ENCODE results near the gene RNF183.
"Not testable (repeated sequence)": the region's sequence is repeated elsewhere in the genome, so short reads cannot be mapped to it uniquely, and the experiment has no call there.

Gene RNF183

GRCh38 chr9:113298311-113298710 lies 4.9 kb downstream of the RNF183 start:
- no peak overlapping the region for H3K27ac ChIP-seq (ENCODE audit: low read length, poor library complexity, severe bottlenecking)
- no peak overlapping the region for H2BK5ac ChIP-seq (ENCODE audit: low read depth, low read length, poor library complexity, severe bottlenecking)
- no peak overlapping the region for H3K4me3 ChIP-seq (ENCODE audit: insufficient read depth in 1 of 2, low read depth in 1 of 2, low read length in 2 of 2)
- H3K4me1 ChIP-seq (ENCODE audit: control insufficient read depth, insufficient read depth, low read depth, low read length), result peaks cover 4% of the 10 kb centered on the region
- no peak overlapping the region for H4K8ac ChIP-seq (ENCODE audit: low read length)
- no peak overlapping the region for H2BK15ac ChIP-seq (ENCODE audit: low read depth, poor library complexity, severe bottlenecking)
- H4K91ac ChIP-seq (ENCODE audit: low read length), result no peak overlapping the region
- peaks cover 3 to 4% of the 10 kb centered on the region in 2 experiments for H3K36me3 ChIP-seq (ENCODE audit: control insufficient read depth in 1 of 2, insufficient read depth in 2 of 2, low read depth in 1 of 2, low read length in 2 of 2)
- no peak overlapping the region for H3K4ac ChIP-seq (ENCODE audit: low read depth in 1 of 2, low read length in 2 of 2)
- H3K27me3 ChIP-seq (ENCODE audit: control insufficient read depth in 1 of 2, insufficient read depth in 1 of 2, low read length in 2 of 2), result peaks cover 3 to 32% of the 10 kb centered on the region in 2 experiments
- H3K4me2 ChIP-seq (ENCODE audit: low read length, poor library complexity, severe bottlenecking), result no peak overlapping the region
- no peaks in the 10 kb centered on the region for H3K79me1 ChIP-seq (replicated peaks; ENCODE audit: low read length, poor library complexity, severe bottlenecking)
- H3K9me3 ChIP-seq (ENCODE audit: control insufficient read depth, low read length), result no peaks in the 10 kb centered on the region
- WGBS, result 94% methylated on average over 8 of the region's 8 CpGs
- H2BK12ac ChIP-seq (ENCODE audit: low read length in 2 of 2), result no peak overlapping the region
- no peak overlapping the region for H2BK120ac ChIP-seq (ENCODE audit: low read depth, low read length)
- H3K23ac ChIP-seq (ENCODE audit: low read length in 2 of 2), result no peak overlapping the region
- no peak overlapping the region for H3K9ac ChIP-seq (ENCODE audit: low read length)
- no peak overlapping the region for H3K18ac ChIP-seq (ENCODE audit: low read depth in 1 of 2, low read length in 2 of 2)
- no peak overlapping the region for H3K14ac ChIP-seq (ENCODE audit: low read length in 2 of 2)
- no peak for DNase-seq
- no peak overlapping the region for H2AK5ac ChIP-seq (ENCODE audit: low read length, severe bottlenecking)
- H2AFZ ChIP-seq (ENCODE audit: low read depth, low read length), result no peak overlapping the region

- Histone ChIP-seq H3K18ac (ENCODE audit: low read depth in 1 of 2, low read length in 2 of 2) (no peak overlapping the region), H2BK5ac (ENCODE audit: low read depth, low read length, poor library complexity, severe bottlenecking) (no peak overlapping the region), H3K79me1 (replicated peaks; ENCODE audit: low read length, poor library complexity, severe bottlenecking) (no peaks in the 10 kb centered on the region), H2BK12ac (ENCODE audit: low read length in 2 of 2) (no peak overlapping the region), H3K23ac (ENCODE audit: low read length in 2 of 2) (no peak overlapping the region), H4K8ac (ENCODE audit: low read length) (no peak overlapping the region), H3K4ac (ENCODE audit: low read depth in 1 of 2, low read length in 2 of 2) (no peak overlapping the region), H3K27ac (ENCODE audit: low read length, poor library complexity, severe bottlenecking) (no peak overlapping the region), H3K27me3 (ENCODE audit: control insufficient read depth in 1 of 2, insufficient read depth in 1 of 2, low read length in 2 of 2) (peaks cover 3 to 21% of the 10 kb centered on the region in 2 experiments), H3K4me2 (ENCODE audit: low read length, poor library complexity, severe bottlenecking) (no peak overlapping the region), H4K91ac (ENCODE audit: low read length) (no peak overlapping the region), H2AFZ (ENCODE audit: low read depth, low read length) (no peak overlapping the region), H3K14ac (ENCODE audit: low read length in 2 of 2) (no peak overlapping the region), H3K4me3 (ENCODE audit: insufficient read depth in 1 of 2, low read depth in 1 of 2, low read length in 2 of 2) (no peak overlapping the region), H3K9ac (ENCODE audit: low read length) (no peak overlapping the region), H2AK5ac (ENCODE audit: low read length, severe bottlenecking) (no peak overlapping the region), H2BK15ac (ENCODE audit: low read depth, poor library complexity, severe bottlenecking) (no peak overlapping the region), H3K9me3 (ENCODE audit: control insufficient read depth, low read length) (no peaks in the 10 kb centered on the region), H3K4me1 (ENCODE audit: control insufficient read depth, insufficient read depth, low read depth, low read length) (no peaks in the 10 kb centered on the region), H3K36me3 (ENCODE audit: control insufficient read depth in 1 of 2, insufficient read depth in 2 of 2, low read depth in 1 of 2, low read length in 2 of 2) (peaks cover 10 to 17% of the 10 kb centered on the region in 2 experiments), H2BK120ac (ENCODE audit: low read depth, low read length) (no peak overlapping the region)
- 87% methylated on average over 9 of the region's 9 CpGs for WGBS
- no peak for DNase-seq
Observed at GRCh38 chr9:113296796-113297558, 6.2 kb downstream of the RNF183 start.

GRCh38 chr9:113296247-113296646 lies 6.9 kb downstream of the RNF183 start:
- not testable (repeated sequence) for H4K8ac ChIP-seq (ENCODE audit: low read length); H2BK12ac ChIP-seq (ENCODE audit: low read length in 2 of 2); DNase-seq; H3K4me3 ChIP-seq (ENCODE audit: insufficient read depth in 1 of 2, low read depth in 1 of 2, low read length in 2 of 2); H2AK5ac ChIP-seq (ENCODE audit: low read length, severe bottlenecking); H2BK5ac ChIP-seq (ENCODE audit: low read depth, low read length, poor library complexity, severe bottlenecking); H2BK120ac ChIP-seq (ENCODE audit: low read depth, low read length); H4K91ac ChIP-seq (ENCODE audit: low read length); H3K27ac ChIP-seq (ENCODE audit: low read length, poor library complexity, severe bottlenecking); H3K9me3 ChIP-seq (ENCODE audit: control insufficient read depth, low read length); H3K23ac ChIP-seq (ENCODE audit: low read length in 2 of 2); H3K79me1 ChIP-seq (replicated peaks; ENCODE audit: low read length, poor library complexity, severe bottlenecking); H3K4me2 ChIP-seq (ENCODE audit: low read length, poor library complexity, severe bottlenecking); H3K18ac ChIP-seq (ENCODE audit: low read depth in 1 of 2, low read length in 2 of 2); H3K9ac ChIP-seq (ENCODE audit: low read length); H3K14ac ChIP-seq (ENCODE audit: low read length in 2 of 2); H2BK15ac ChIP-seq (ENCODE audit: low read depth, poor library complexity, severe bottlenecking); H2AFZ ChIP-seq (ENCODE audit: low read depth, low read length); H3K4ac ChIP-seq (ENCODE audit: low read depth in 1 of 2, low read length in 2 of 2); H3K4me1 ChIP-seq (ENCODE audit: control insufficient read depth, insufficient read depth, low read depth, low read length)
- WGBS, result 93% methylated on average over 8 of the region's 8 CpGs
- H3K36me3 ChIP-seq (ENCODE audit: control insufficient read depth in 1 of 2, insufficient read depth in 2 of 2, low read depth in 1 of 2, low read length in 2 of 2), result peaks cover 18 to 24% of the 10 kb centered on the region in 2 experiments
- peaks cover 3 to 21% of the 10 kb centered on the region in 2 experiments for H3K27me3 ChIP-seq (ENCODE audit: control insufficient read depth in 1 of 2, insufficient read depth in 1 of 2, low read length in 2 of 2)

DNA sequence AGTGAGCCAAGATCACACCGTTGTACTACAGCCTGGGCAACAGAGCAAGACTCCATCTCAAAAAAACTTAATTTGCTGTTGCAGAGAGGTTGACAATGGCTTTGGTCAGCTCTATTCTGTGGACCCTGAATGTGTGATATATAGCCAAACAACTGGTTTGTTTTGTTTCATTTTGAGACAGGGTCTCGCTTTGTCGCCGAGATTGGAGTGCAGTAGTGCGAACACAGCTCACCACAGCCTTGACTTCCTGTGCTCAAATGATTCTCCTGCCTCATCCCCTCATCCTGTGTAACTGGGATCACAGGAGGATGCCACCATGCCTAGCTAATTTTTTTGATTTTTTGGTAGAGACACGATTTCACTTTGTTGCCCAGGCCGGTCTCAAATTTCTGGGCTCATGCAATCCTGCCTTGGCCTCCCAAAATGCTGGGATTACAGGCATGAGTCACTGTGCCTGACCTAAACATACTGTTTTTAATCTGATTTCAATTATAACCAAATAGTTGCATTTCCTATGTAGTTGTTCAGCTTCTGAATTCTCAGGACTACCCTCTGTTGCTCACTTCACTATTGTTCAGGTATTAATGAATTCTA lies 9.8 kb downstream of the RNF183 start:
- Histone ChIP-seq H2BK15ac (ENCODE audit: low read depth, poor library complexity, severe bottlenecking) (no peak overlapping the region), H3K4me1 (ENCODE audit: control insufficient read depth, insufficient read depth, low read depth, low read length) (no peaks in the 10 kb centered on the region), H2BK120ac (ENCODE audit: low read depth, low read length) (no peak overlapping the region), H4K91ac (ENCODE audit: low read length) (no peak overlapping the region), H3K18ac (ENCODE audit: low read depth in 1 of 2, low read length in 2 of 2) (no peak overlapping the region), H2AK5ac (ENCODE audit: low read length, severe bottlenecking) (no peak overlapping the region), H3K23ac (ENCODE audit: low read length in 2 of 2) (no peak overlapping the region), H3K79me1 (replicated peaks; ENCODE audit: low read length, poor library complexity, severe bottlenecking) (no peaks in the 10 kb centered on the region), H3K4ac (ENCODE audit: low read depth in 1 of 2, low read length in 2 of 2) (no peak overlapping the region), H2BK5ac (ENCODE audit: low read depth, low read length, poor library complexity, severe bottlenecking) (no peak overlapping the region), H2AFZ (ENCODE audit: low read depth, low read length) (no peak overlapping the region), H3K14ac (ENCODE audit: low read length in 2 of 2) (no peak overlapping the region), H3K9ac (ENCODE audit: low read length) (peak overlapping the region; percentile 63), H3K4me2 (ENCODE audit: low read length, poor library complexity, severe bottlenecking) (no peak overlapping the region), H4K8ac (ENCODE audit: low read length) (no peak overlapping the region), H3K27me3 (ENCODE audit: control insufficient read depth in 1 of 2, insufficient read depth in 1 of 2, low read length in 2 of 2) (peaks cover 0 to 1% of the 10 kb centered on the region in 2 experiments), H3K9me3 (ENCODE audit: control insufficient read depth, low read length) (no peaks in the 10 kb centered on the region), H3K27ac (ENCODE audit: low read length, poor library complexity, severe bottlenecking) (no peak overlapping the region), H3K4me3 (ENCODE audit: insufficient read depth in 1 of 2, low read depth in 1 of 2, low read length in 2 of 2) (peak overlapping the region in 1 of 2 experiments; percentile 22), H3K36me3 (ENCODE audit: control insufficient read depth in 1 of 2, insufficient read depth in 2 of 2, low read depth in 1 of 2, low read length in 2 of 2) (peaks cover 31 to 52% of the 10 kb centered on the region in 2 experiments), H2BK12ac (ENCODE audit: low read length in 2 of 2) (no peak overlapping the region)
- DNase-seq, result no peak
- WGBS, result 98% methylated on average over 7 of the region's 7 CpGs
